HG03064 (cell line): ENCODE data around the gene MILR1.
"Not testable (repeated sequence)": the region's sequence is repeated elsewhere in the genome, so short reads cannot be mapped to it uniquely, and the experiment has no call there.

ENCODE experiments used
- ATAC-seq: cut with Tn5 transposase; IDR thresholded peaks from one replicate; pipeline ENCODE4 v1.9.1; 2021; ENCODE audit warnings: low read depth; ENCODE audit not compliant: unreplicated experiment

Gene MILR1, protein sequence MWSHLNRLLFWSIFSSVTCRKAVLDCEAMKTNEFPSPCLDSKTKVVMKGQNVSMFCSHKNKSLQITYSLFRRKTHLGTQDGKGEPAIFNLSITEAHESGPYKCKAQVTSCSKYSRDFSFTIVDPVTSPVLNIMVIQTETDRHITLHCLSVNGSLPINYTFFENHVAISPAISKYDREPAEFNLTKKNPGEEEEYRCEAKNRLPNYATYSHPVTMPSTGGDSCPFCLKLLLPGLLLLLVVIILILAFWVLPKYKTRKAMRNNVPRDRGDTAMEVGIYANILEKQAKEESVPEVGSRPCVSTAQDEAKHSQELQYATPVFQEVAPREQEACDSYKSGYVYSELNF

GRCh38 chr17:64448665-64449512 lies at the start of gene MILR1:
MILR1 (plus strand) TSS chr17:64449115; CDS start chr17:64449169, 54 bp downstream.
- no peak for ATAC-seq

GRCh38 chr17:64399767-64400156 lies 49.2 kb upstream of the MILR1 start:
- ATAC-seq: no peak

DNA sequence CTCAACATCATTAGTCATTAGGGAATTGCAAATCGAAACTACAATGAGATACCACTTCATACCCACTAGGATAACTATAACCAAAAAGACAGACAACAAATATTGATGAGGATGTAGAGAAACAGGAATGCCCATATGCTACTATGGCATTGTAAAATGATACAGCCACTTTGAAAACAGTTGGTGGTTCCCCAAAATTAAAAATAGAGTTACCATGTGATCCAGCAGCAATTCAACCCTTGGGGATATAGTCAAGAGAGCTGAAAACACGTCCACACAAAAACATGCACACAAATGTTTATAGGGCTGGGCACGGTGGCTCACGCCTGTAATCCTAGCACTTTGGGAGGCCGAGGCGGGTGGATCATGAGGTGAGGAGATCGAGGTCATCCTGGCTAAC lies 48.3 kb upstream of the MILR1 start:
- ATAC-seq: no peak

GRCh38 chr17:64401244-64401860 lies 47.6 kb upstream of the MILR1 start:
- ATAC-seq: no peak

DNA sequence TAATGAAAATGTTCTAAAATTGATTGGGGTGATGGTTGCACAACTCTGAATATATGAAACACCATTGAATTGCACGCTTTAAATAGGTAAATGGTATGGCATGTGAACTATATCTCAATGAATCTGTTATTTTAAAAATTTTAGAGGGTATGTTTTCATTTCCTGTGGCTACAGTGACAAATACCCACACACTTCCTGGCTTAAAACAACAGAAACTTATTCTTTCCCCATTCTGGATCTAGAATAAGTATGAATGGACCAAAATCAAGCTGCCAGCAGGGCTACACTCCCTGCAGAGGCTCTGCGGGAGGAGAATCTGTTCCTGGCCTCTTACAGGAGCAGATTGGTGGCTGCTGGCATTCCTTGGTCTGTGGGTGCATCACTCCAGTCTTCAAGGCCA lies 47.0 kb upstream of the MILR1 start:
- ATAC-seq: no peak

GRCh38 chr17:64402469-64402868 lies 46.4 kb upstream of the MILR1 start:
- ATAC-seq: no peak

DNA sequence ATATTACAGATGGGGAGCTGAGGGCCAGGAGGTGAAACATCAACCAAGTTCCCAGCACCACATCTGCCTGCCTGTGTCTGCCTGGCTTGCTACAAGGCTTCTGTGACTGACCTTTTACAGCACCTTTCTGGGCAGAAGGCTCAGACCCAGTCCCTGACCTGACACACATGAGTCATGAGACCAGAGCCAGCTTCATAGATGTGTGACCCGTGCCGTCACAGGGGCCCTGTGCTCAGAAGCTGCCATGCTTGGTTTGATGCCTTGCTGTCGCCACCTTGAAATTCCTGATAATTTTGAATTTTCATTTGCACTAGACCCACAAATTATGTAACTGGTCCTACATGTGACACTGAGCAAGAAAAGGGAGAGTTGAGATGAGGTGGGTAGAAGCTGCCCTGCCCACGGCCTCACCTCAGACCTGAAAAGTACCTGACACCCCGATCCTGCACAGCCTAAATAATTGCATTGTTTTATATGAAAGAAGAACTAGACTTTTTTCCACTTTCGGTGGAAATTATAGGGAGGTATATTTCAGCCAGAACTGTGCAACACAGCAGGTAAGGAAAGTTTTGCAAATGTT lies 44.9 kb upstream of the MILR1 start:
- ATAC-seq: no peak

DNA sequence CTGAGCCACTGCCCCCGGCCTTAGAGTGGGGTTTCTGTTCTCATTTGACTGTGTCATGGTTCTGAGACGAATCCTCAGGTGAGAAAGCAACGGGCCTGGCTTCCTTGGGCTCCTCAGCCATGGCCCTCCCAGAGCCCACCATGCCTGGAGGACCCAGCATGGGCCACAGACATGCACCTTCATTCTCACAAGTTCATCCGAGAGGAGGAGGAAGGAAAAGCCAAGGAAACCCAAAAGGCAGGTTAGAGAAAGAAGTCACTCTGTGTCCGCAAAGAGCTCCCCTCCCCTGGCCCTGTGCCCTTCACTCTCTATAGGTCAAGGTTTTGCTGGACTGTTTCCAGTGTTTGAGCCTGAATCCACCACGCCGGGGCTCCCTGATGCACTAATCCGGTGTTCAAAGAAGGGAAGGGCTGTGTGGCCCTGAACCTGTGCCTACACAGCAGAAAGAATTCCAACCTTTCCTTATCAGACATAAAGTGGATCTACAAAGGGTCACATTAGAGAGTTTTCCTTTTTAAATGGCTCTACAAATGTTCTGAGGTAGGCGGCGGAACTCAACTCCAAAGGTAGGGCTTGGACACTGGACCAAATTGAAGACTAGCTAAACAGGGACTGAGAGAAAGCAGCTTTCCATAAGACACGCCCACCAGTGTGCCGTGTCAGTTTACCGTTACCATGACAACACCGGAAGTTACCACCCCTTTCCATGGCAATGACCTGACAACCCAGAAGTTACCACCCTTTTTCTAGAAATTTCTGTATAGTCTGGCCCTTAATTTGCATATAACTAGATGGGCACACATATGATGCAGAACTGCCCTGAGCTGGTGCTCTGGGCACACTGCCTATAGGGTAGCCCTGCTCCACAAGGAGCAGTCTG lies 42.4 kb upstream of the MILR1 start:
- ATAC-seq: no peak

- ATAC-seq: no peak
Measured at GRCh38 chr17:64410750-64411490, 38.0 kb upstream of the MILR1 start.

DNA sequence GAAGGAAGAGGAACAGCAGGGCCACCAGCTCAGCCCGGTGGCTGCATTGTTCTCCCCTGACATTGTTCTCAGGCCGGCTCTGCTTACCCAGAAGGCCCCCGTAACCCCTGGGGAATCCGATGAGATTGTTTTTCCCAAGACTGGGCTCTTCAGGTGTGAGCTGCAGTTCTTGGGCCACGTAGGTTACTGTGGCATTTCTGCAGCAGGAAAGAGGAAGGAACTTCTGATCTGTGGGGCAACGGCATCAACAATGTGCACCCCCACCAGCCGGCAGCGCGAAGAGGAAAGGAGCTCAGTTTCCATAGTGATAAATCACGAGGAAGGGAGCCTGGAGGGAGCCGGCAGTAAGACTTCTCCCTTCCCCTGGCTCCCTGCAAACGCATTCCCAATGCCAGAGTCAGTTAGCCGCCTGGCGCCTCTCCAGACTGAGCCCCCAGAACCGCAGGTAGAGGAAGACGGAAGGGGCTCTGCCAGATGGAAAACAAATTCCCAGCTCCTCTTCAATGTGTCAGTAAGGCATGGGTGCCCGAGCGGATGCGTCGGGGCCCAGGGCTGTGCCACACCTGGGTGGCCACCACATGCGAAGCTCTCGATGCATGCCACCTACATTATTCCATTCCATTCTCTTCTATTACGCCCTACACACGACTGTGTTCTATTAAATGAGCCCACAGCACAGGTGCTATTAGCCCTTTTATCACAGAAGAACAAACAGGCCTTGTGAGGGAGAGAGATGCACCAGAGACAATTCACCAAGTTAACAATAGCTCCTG lies 36.7 kb upstream of the MILR1 start:
- no peak for ATAC-seq

GRCh38 chr17:64412944-64413381 lies 36.0 kb upstream of the MILR1 start:
- ATAC-seq: no peak

GRCh38 chr17:64413513-64413912 lies 35.4 kb upstream of the MILR1 start:
- no peak for ATAC-seq

DNA sequence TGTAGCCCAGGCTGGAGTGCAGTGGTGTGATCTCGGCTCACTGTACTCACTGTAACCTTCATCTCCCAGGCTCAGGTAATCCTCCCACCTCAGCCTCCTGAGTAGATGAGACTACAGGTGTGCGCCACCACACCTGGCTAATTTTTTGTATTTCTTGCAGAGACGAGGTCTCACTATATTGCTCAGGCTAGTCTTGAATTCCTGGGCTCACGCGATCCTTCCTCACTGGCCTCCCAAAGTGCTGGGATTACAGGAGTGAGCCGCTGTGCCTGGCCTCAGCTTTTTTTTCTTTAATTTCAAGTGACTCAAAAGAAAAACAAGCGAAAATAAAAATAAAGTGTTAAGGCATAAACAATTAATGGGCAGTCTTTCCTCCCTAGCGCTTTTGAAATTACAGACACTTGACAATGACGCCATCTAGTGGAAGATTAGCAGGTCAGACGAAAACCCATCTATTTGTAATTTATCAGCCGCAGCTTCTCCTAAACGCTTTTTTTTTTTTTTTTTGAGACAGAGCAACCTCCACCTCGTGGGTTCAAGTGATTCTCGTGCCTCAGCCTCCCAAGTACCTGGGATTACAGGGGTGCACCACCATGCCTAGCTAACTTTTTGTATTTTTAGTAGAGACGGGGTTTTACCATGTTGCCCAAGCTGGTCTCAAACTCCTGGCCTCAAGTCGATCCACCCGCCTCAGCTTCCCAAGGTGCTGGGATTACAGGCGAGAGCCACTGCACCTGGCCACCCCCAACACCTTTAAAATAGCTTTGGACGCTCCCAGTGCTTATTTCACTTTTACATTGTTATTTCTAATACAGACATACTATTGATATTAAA lies 30.2 kb upstream of the MILR1 start:
- no peak for ATAC-seq

- no peak for ATAC-seq
Measured at GRCh38 chr17:64420143-64420670, 28.7 kb upstream of the MILR1 start.

- not testable (repeated sequence) for ATAC-seq
Measured at GRCh38 chr17:64422121-64422520, 26.8 kb upstream of the MILR1 start.

DNA sequence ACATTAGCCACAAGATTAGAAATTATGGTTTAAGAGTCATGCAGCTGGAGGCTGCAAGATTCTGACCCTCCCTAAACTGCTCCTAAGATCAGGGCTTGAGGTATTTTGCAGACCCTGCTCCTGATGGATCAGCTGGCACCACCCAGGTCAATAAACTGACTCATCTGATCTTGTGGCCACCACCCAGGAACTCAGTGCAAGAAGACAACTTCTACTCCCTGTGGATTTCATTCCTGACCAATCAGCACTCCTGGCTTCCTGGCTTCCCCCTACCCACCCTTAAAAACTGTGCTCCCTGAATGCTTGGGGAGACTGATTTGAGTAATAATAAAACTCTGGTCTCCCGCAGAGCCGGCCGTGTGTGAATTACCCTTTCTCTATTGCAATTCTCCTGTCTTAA lies 25.0 kb upstream of the MILR1 start:
- no peak for ATAC-seq

GRCh38 chr17:64424324-64424849 lies 24.5 kb upstream of the MILR1 start:
- ATAC-seq: no peak
